K562 (cell line): ENCODE measurements around the gene U2AF1L4. TPM values are rescaled to one million over a fixed set of nuclear protein-coding genes. Genes with fewer than 3 reads are reported as not detected.

Experiments used
- ATAC-seq: fragments of 200-7000 bp; cut with Tn5 transposase; 3 replicates; pipeline ENCODE4 v1.9.1; 2020; ENCODE audit warnings: moderate library complexity
- BruUV-seq: library from RNA; stranded (reverse); fragments of 400-500 nt; replicated peaks from 2 replicates; lab custom pipeline; 2021; lab: Mats Ljungman, UMichigan
- CTCF ChIA-PET: fragments of 300-600 bp; formaldehyde crosslinking; extraction: SDS; loops from one replicate; lab custom pipeline; 2021; ENCODE audit warnings: low intra/inter-chr PET ratio; lab: Yijun Ruan, JAX
- POLR2A ChIA-PET: fragments of 300-600, 350-650 bp; sonication (Branson Sonifier 250); formaldehyde crosslinking; extraction: SDS; loops from one replicate; lab custom pipeline; 2021; ENCODE audit warnings: antibody characterized with exemption, inconsistent platforms; lab: Yijun Ruan, JAX
- DNase-seq, 4 experiments: peaks; one replicate each; pipeline versions ENCODE4 v3.0.0 to v3.0.0-alpha.2; 2011 to 2018; ENCODE audit warnings: low spot score in 3 of 4, mixed read lengths in 3 of 4; ENCODE audit errors: extremely low read depth in 1 of 4
- FAIRE-seq: peaks from 2 replicates; lab custom pipeline; 2011; peaks lifted over from hg19 to GRCh38; lab: Jason Lieb, UNC
- H2AFZ ChIP-seq: 2 replicates; pipeline ENCODE4 v1.6.0; 2011; ENCODE audit warnings: low read depth, low read length, control low read depth, inconsistent platforms
- H3K27ac ChIP-seq: fragments of 200-600 bp; 3 replicates; pipeline ENCODE4 v1.8.0; 2011; ENCODE audit warnings: low read depth, mild to moderate bottlenecking, control low read depth, inconsistent platforms, low read length, moderate library complexity, mixed read lengths; ENCODE audit errors: extremely low read depth
- H3K27me3 ChIP-seq, 2 experiments: fragments of 300-600 bp in 1 of 2; 2 replicates in 1 of 2; 3 replicates in 1 of 2; pipeline versions ENCODE4 v1.6.0 to v1.8.0; 2011; ENCODE audit warnings: inconsistent platforms in 2 of 2, low read length in 2 of 2, mild to moderate bottlenecking in 1 of 2, mixed read lengths in 1 of 2, moderate library complexity in 1 of 2; ENCODE audit not compliant: control insufficient read depth in 2 of 2, insufficient read depth in 2 of 2
- H3K36me3 ChIP-seq: fragments of 300-600 bp; 3 replicates; pipeline ENCODE4 v1.8.0; 2011; ENCODE audit warnings: mild to moderate bottlenecking, low read length, inconsistent platforms; ENCODE audit not compliant: control insufficient read depth, insufficient read depth
- H3K4me1 ChIP-seq, 2 experiments: fragments of 200-600 bp in 1 of 2; replicated peaks in 1 of 2; 2 replicates in 1 of 2; 3 replicates in 1 of 2; pipeline versions ENCODE4 v1.5.1 to v1.8.0; 2011; ENCODE audit warnings: inconsistent platforms in 2 of 2, low read length in 2 of 2, mild to moderate bottlenecking in 1 of 2, mixed read lengths in 1 of 2, moderate library complexity in 1 of 2; ENCODE audit not compliant: control insufficient read depth in 2 of 2, insufficient read depth in 2 of 2
- H3K4me2 ChIP-seq: 2 replicates; pipeline ENCODE4 v1.6.1; 2011; ENCODE audit warnings: low read length, control low read depth, inconsistent platforms, mixed read lengths; ENCODE audit not compliant: insufficient read depth
- H3K4me3 ChIP-seq: fragments of 200-600 bp; sonication (generic), shearing (Covaris generic); 2 replicates; pipeline ENCODE4 v1.5.1; 2016; ENCODE audit warnings: control low read depth, inconsistent platforms
- H3K79me2 ChIP-seq: fragments of 200-600 bp; 3 replicates; pipeline ENCODE4 v1.8.0; 2011; ENCODE audit warnings: low read length, inconsistent platforms; ENCODE audit not compliant: control insufficient read depth, insufficient read depth
- H3K9ac ChIP-seq, 2 experiments: 2 replicates each; pipeline versions ENCODE4 v1.6.0 to v1.6.1; 2011; ENCODE audit warnings: low read depth in 2 of 2, low read length in 2 of 2, control low read depth in 1 of 2, inconsistent platforms in 1 of 2, mild to moderate bottlenecking in 1 of 2, mixed read lengths in 1 of 2; ENCODE audit not compliant: insufficient read depth in 1 of 2
- H3K9me1 ChIP-seq: one replicate; pipeline ENCODE4 v1.6.0; 2011; ENCODE audit warnings: inconsistent platforms, mild to moderate bottlenecking, low read length, moderate library complexity; ENCODE audit not compliant: control insufficient read depth, insufficient read depth
- H3K9me3 ChIP-seq: replicated peaks from 2 replicates; pipeline ENCODE4 v1.5.1; 2011; ENCODE audit warnings: low read depth, low read length, inconsistent platforms; ENCODE audit not compliant: control insufficient read depth, insufficient read depth
- H4K20me1 ChIP-seq: replicated peaks from 2 replicates; pipeline ENCODE4 v1.6.1; 2011; ENCODE audit warnings: low read length, inconsistent platforms, mixed read lengths; ENCODE audit not compliant: control insufficient read depth, insufficient read depth
- CHD2 ChIP-seq: IDR thresholded peaks from 2 replicates; pipeline ENCODE4 v1.6.1; 2011; ENCODE audit warnings: low read depth, low read length
- CTBP1 ChIP-seq: fragments of 450-650 bp; IDR thresholded peaks from 2 replicates; pipeline ENCODE4 v1.6.1; 2016; ENCODE audit warnings: borderline replicate concordance
- GATAD2A ChIP-seq: fragments of 450-650 bp; IDR thresholded peaks from 2 replicates; pipeline ENCODE4 v1.6.1; 2017
- GATAD2B ChIP-seq: fragments of 450-650 bp; IDR thresholded peaks from 2 replicates; pipeline ENCODE4 v1.6.1; 2017; ENCODE audit warnings: mild to moderate bottlenecking, borderline replicate concordance
- HEY1 ChIP-seq: fragments of 250-450 bp; sonication (Bioruptor Pico); IDR thresholded peaks from 2 replicates; pipeline ENCODE4 v1.5.0; 2020; ENCODE audit warnings: mild to moderate bottlenecking, moderate library complexity, borderline replicate concordance
- KDM4B ChIP-seq, 2 experiments: fragments of 450-650 bp in 1 of 2; sonication (generic) in 1 of 2; IDR thresholded peaks; 2 replicates each; pipeline ENCODE4 v1.6.1; 2016 to 2017; ENCODE audit warnings: borderline replicate concordance in 2 of 2, antibody characterized with exemption in 1 of 2, low read depth in 1 of 2, mild to moderate bottlenecking in 1 of 2
- MTA3 ChIP-seq: fragments of 450-650 bp; formaldehyde crosslinking; IDR thresholded peaks from 2 replicates; pipeline ENCODE4 v1.6.1; 2017; ENCODE audit warnings: mild to moderate bottlenecking, borderline replicate concordance
- RBM34 ChIP-seq: fragments of 200-400 bp; formaldehyde crosslinking; IDR thresholded peaks from 2 replicates; pipeline ENCODE4 v1.6.1; 2018; ENCODE audit warnings: low read length, borderline replicate concordance; ENCODE audit not compliant: insufficient read depth
- SMARCA5 ChIP-seq: fragments of 450-650 bp; IDR thresholded peaks from 2 replicates; pipeline ENCODE4 v1.6.1; 2016
- SRSF9 ChIP-seq: fragments of 200-400 bp; formaldehyde crosslinking; IDR thresholded peaks from 2 replicates; pipeline ENCODE4 v1.6.1; 2017; ENCODE audit warnings: low read depth, low read length, borderline replicate concordance
- TAF15 ChIP-seq: fragments of 200-400 bp; formaldehyde crosslinking; IDR thresholded peaks from 2 replicates; pipeline ENCODE4 v1.6.1; 2017; ENCODE audit warnings: mild to moderate bottlenecking, low read depth, low read length, moderate library complexity
- TCFL5 ChIP-seq: fragments of 250-450 bp; sonication (Bioruptor Pico); conservative IDR thresholded peaks from 2 replicates; pipeline ENCODE4 v1.6.1; 2021; ENCODE audit warnings: mild to moderate bottlenecking, moderate library complexity, matching md5 sums
- YBX1 ChIP-seq: fragments of 450-650 bp; IDR thresholded peaks from 2 replicates; pipeline ENCODE4 v1.7.1; 2016; ENCODE audit warnings: mild to moderate bottlenecking
- ZFPM2 ChIP-seq: fragments of 250-450 bp; sonication (Bioruptor Pico); IDR thresholded peaks from 2 replicates; pipeline ENCODE4 v1.5.1; 2022; ENCODE audit warnings: mild to moderate bottlenecking
- ZNF184 ChIP-seq: sonication (generic); formaldehyde crosslinking; IDR thresholded peaks from 2 replicates; pipeline ENCODE4 v1.5.0; 2020; ENCODE audit warnings: missing genetic modification reagents
- ZNF551 ChIP-seq: fragments of 250-450 bp; sonication (Bioruptor Pico); IDR thresholded peaks from 2 replicates; pipeline ENCODE4 v1.5.0; 2021; ENCODE audit warnings: mild to moderate bottlenecking, moderate library complexity
- WGBS: fragments of 100-300 bp; shearing (Covaris generic); methylation state at CpG from one replicate; pipeline ENCODE4 v1.1.6; 2016; ENCODE audit warnings: low coverage, mixed read lengths; ENCODE audit not compliant: insufficient coverage; ENCODE audit errors: missing lambda C conversion rate; 5-methylcytosine and 5-hydroxymethylcytosine counted together
- in situ Hi-C: fragments of 300-500 bp; cut with MboI; formaldehyde crosslinking; loops from 4 replicates; pipeline ENCODE4 v1.15.0; 2018; ENCODE audit warnings: inconsistent platforms, mixed read lengths
- intact Hi-C: fragments of 100-400 bp; cut with micrococcal nuclease; formaldehyde crosslinking; loops from 2 replicates; pipeline ENCODE4 v1.14.2; 2022
- polyA plus RNA-seq, 8 experiments: library from polyadenylated mRNA; depleted of rRNA in 4 of 8; stranded (reverse) in 5 of 8; unstranded in 3 of 8; fragments of >200 nt; fragmentation: Nextera tagmentation in 2 of 8; fragmentation: Illumina TruSeq in 1 of 8; extraction: Ambion mirVana in 2 of 8; extraction: Trizol in 1 of 8; gene quantifications; 2 replicates each; pipeline versions ENCODE4 v1.2.1 to v1.2.3, GENCODE V29; 2011 to 2014; ENCODE audit warnings: inconsistent platforms in 1 of 8, missing spikeins in 1 of 8
- total RNA-seq, 7 experiments: library from RNA; depleted of rRNA in 6 of 7; stranded (reverse); fragments of >200 nt in 6 of 7; fragmentation: Illumina TruSeq in 2 of 7; extraction: Trizol in 2 of 7; gene quantifications; 2 replicates each; pipeline versions ENCODE4 v1.2.1 to v1.2.3, GENCODE V29; 2011 to 2021; ENCODE audit warnings: low replicate concordance in 1 of 7
- TF ChIP-seq, protein P1 (sequence below): fragments of 450-650 bp; IDR thresholded peaks from 2 replicates; pipeline ENCODE4 v1.6.1; 2016; ENCODE audit warnings: antibody characterized with exemption
- TF ChIP-seq, protein P2 (sequence below): fragments of 200-800 bp; sonication (Bioruptor generic); IDR thresholded peaks from 2 replicates; pipeline ENCODE4 v1.6.1; 2017; ENCODE audit warnings: missing genetic modification characterization, missing compliant biosample characterization

U2AF1L4 gene
- total and polyA plus RNA-seq, 9 of the 15 experiments (the other 6 are each of a cell fraction or from before 2014, with no cell fraction given) = 8.4 to 19.5 (median 12.6) TPM

GRCh38 chr19:35734889-35735288, 10.3 kb downstream of the U2AF1L4 start:
- Histone ChIP-seq H3K4me2 (no peak overlapping the region), H3K9ac (no peak overlapping the region; a peak in 1 of 4 replicates), H3K4me1 (peaks cover 3 to 24% of the 10 kb centered on the region in 2 experiments; a peak in 4 of 5 replicates), H3K36me3 (peaks cover 91% of the 10 kb centered on the region; the same call in 2 of the 3 replicates), H3K9me1 (no peaks in the 10 kb centered on the region), H2AFZ (no peak overlapping the region), H3K27ac (no peak overlapping the region), H3K4me3 (no peak overlapping the region), H3K79me2 (no peaks in the 10 kb centered on the region; the same call in 2 of the 3 replicates), H4K20me1 (no peaks in the 10 kb centered on the region), H3K9me3 (no peaks in the 10 kb centered on the region), H3K27me3 (no peaks in the 10 kb centered on the region)
- BruUV-seq = no TSS peak
- no peak for ATAC-seq
- no peak for TF ChIP-seq HEY1 (CRISPR knock-in tag)
- TF ChIP-seq KDM4B (IDR thresholded peaks at IDR 0.05; ENCODE audit: borderline replicate concordance in 2 of 2, low read depth in 1 of 2) = no peak
- TF ChIP-seq TCFL5 (CRISPR knock-in tag) = no peak
- TF ChIP-seq ZFPM2 (CRISPR knock-in tag) = no peak
- TF ChIP-seq SMARCA5 = no peak
- TF ChIP-seq, protein P1, sequence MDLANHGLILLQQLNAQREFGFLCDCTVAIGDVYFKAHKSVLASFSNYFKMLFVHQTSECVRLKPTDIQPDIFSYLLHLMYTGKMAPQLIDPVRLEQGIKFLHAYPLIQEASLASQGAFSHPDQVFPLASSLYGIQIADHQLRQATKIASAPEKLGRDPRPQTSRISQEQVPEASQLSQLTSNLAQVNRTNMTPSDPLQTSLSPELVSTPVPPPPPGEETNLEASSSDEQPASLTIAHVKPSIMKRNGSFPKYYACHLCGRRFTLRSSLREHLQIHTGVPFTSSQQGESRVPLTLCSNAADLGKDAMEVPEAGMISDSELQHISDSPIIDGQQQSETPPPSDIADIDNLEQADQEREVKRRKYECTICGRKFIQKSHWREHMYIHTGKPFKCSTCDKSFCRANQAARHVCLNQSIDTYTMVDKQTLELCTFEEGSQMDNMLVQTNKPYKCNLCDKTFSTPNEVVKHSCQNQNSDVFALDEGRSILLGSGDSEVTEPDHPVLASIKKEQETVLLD = no peak
- no peak for TF ChIP-seq TAF15
- TF ChIP-seq, protein P2, sequence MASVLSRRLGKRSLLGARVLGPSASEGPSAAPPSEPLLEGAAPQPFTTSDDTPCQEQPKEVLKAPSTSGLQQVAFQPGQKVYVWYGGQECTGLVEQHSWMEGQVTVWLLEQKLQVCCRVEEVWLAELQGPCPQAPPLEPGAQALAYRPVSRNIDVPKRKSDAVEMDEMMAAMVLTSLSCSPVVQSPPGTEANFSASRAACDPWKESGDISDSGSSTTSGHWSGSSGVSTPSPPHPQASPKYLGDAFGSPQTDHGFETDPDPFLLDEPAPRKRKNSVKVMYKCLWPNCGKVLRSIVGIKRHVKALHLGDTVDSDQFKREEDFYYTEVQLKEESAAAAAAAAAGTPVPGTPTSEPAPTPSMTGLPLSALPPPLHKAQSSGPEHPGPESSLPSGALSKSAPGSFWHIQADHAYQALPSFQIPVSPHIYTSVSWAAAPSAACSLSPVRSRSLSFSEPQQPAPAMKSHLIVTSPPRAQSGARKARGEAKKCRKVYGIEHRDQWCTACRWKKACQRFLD (CRISPR knock-in tag) = no peak
- no peak for TF ChIP-seq ZNF184 (CRISPR knock-in tag)
- no peak for TF ChIP-seq CHD2
- no peak for TF ChIP-seq GATAD2A
- no peak for TF ChIP-seq MTA3
- no peak for TF ChIP-seq SRSF9
- no peak for TF ChIP-seq GATAD2B
- TF ChIP-seq RBM34 = no peak
- TF ChIP-seq ZNF551 (CRISPR knock-in tag) = no peak
- no peak for TF ChIP-seq CTBP1
- no peak for TF ChIP-seq YBX1
- in situ Hi-C loops = no loop called here
- intact Hi-C loops = no loop called here
- 75% methylated on average over 5 of the region's 5 CpGs for WGBS
- ChIA-PET CTCF (no interaction called here), POLR2A (interaction anchor here (0.6 to 1.0 kb wide), 3 partner anchors 12 to 272 kb away, joined by 3 to 5 read pairs (median 4); no protein-coding TSS in a partner anchor)
- FAIRE-seq = no peak
- no peak for DNase-seq
